Stimulated activated naive CD4-positive, alpha-beta T cell treated with Interleukin-2 at 50 U/mL for 16 hours (primary cell): ENCODE results near the gene ARHGEF1.

ENCODE experiments used
- DNase-seq: peaks from one replicate; lab custom pipeline; 2025; lab: John Stamatoyannopoulos, UW

ARHGEF1 gene

DNA sequence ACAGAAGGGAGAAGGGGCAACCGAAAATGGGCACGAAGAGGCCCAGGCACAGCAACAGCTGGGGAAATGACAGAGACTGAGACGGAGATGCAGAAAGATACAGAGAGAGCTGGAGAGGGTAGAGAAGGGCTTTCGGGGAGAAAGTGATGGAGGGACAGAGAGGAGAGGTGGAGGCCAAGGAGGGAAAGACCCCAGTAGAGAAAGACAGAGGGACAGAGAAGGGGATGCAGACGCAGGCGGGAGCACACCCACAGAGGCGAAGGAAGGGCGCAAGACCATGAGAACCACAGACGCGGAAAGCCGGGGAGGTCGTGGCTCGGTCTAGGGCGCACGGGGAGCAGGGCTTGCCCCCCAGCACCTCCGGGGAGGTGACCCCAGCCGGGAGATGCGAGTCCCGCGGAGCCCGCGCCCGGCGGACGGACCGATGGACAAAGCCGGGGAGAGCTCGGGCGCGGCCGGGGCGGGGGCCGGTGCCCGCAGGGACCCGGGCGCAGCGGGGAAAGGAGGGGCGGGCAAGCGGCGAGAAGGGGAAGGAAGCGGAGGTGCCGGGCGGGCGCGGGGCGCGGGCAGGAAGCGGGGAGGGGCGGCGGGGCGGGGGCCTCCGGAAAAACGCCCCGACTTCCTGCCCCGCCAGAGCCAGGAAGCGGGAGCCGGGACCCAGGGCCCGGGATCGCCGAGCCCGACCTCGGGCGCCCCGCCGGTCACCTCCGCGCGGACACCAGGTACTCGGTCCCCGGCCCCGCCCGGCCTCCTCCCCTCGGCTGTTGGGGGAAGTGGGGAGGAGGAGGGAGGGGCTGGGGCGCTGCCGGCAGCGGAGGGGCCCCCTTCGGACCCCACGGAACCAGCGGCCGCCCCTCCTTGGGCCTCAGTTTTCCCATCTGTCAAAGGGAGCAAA, at the start of gene ARHGEF1:
Gene ARHGEF1, plus strand, starts transcription at position 617 of the 895 bp plus-strand sequence. CDS start 4,899 bp downstream, outside the sequence.
- peak; percentile 56 for DNase-seq

- no peak for DNase-seq
Observed at GRCh38 chr19:41837981-41838708, 44.8 kb upstream of the ARHGEF1 start.

- no peak for DNase-seq
Observed at GRCh38 chr19:41839211-41839610, 43.8 kb upstream of the ARHGEF1 start.

DNA sequence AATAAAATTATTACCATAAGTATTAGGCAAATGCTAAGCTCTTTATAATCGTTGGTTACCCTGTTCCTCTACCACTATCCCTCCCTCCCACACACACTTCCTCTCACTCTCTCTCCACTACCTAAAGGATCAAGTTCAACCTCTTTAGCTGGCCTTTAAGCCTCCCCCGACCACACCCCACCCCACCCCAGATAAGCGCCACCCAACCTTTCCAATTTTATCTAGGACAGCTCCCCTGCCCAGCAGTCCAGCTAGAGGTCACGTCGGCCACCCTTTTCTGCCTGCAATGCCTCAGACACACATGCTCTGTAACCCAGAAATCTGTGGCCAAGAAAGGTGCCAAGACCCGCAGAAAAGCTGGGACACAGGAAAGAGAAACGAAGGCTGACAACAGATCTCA, 39.6 kb upstream of the ARHGEF1 start:
- no peak for DNase-seq

- no peak for DNase-seq
Observed at GRCh38 chr19:41844601-41845000, 38.4 kb upstream of the ARHGEF1 start, which contains the start of gene LYPD4. TSS of gene LYPD4 (minus strand) at chr19:41844683. CDS start at chr19:41839285, 5,398 bp downstream.

DNA sequence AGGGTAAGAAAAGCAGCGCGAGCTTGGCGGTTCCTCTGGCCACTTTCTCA, 38.2 kb upstream of the ARHGEF1 start, which contains the start of gene DMRTC2:
Gene DMRTC2, plus strand, starts transcription at position 42 of the 50 bp plus-strand sequence. CDS start 2,387 bp downstream, outside the sequence.
- no peak for DNase-seq

DNA sequence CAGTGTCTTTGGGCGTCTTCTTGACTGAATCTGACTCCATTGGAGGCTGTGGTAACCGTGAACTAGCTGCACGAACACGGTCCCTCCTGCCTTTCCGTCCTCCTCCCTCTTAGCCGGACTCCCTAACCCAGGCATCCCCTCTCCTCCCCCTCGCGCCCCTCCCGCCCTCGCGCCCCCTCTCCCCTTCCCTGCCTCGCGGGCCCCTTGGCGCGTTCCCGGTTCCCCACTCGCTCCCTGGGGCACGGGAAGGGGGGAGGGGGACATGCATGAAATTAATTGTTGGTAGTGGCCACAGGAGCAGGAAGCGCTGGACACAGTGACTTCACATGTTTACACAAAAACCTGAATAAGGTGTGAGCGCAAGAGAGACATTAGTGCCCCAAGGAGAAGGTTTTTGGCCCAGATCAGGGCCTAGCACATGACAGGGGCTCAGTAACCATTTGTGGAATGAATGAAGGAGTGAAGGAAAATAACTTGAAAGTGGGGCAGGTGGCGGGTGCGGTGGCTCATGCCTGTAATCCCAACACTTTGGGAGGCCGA, 37.9 kb upstream of the ARHGEF1 start:
- no peak for DNase-seq

GRCh38 chr19:41847351-41848105, 35.5 kb upstream of the ARHGEF1 start:
- DNase-seq, result no peak

DNA sequence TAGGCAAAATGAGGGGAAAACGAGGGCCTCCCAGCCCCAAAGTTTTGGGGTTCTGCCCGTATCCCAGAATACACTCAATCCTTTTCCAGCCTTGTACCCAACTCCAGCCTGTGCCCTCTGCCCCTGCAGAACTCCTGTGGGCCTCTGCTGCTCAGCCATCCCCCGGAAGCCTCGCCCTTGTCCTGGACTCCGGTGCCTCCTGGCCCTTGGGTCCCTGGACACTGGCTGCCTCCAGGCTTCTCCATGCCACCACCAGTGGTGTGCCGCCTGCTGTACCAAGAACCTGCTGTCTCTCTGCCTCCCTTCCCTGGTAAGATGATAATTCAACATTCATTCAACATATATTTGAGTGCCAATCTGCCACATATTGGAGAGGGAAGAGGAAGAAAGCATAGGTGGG, 34.3 kb upstream of the ARHGEF1 start:
- DNase-seq, result no peak

- no peak for DNase-seq
Observed at GRCh38 chr19:41849067-41849466, 33.9 kb upstream of the ARHGEF1 start.

GRCh38 chr19:41850381-41850780, 32.6 kb upstream of the ARHGEF1 start:
- DNase-seq, result no peak

GRCh38 chr19:41851456-41851855, 31.5 kb upstream of the ARHGEF1 start:
- DNase-seq, result no peak

GRCh38 chr19:41853344-41853743, 29.6 kb upstream of the ARHGEF1 start:
- DNase-seq, result no peak

DNA sequence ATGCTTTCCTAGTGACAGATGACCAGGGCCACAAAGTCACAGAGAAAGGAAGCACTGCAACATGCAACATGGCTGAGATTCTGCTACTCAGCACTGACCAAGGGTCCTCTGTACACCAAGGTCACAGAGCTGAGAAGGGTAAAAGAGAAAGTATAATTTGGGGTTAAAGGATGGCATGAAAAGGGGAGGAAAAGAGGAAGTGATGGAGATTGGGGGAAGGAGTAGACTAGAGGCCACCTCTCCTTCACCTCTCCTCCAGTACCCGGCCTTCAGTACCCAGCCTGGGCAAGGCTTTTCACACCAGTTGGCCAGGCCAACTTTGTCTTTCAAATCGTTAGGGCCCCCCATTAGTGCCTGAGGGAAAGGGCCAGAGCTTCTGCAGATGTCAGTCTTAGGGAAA, 29.2 kb upstream of the ARHGEF1 start:
- DNase-seq, result no peak

DNA sequence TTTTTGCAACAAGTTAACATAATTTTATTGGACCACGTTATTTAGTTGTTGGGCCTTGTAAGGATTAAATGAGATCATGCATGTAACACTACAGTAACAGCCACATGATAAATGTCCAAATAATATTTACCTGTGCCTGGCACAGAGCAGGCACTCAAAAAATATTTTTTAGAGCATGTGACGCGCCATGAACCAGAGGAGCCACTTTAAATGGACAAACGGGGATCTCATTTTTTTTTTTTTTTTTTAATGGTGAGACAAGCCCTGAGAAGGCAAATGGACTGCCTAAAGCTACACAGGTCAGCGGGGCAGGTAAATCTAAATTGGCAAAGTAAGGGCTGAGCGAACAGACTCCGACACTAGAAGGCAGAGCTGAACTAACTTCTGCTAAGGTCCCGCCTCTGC, 23.8 kb upstream of the ARHGEF1 start:
- DNase-seq, result no peak

DNA sequence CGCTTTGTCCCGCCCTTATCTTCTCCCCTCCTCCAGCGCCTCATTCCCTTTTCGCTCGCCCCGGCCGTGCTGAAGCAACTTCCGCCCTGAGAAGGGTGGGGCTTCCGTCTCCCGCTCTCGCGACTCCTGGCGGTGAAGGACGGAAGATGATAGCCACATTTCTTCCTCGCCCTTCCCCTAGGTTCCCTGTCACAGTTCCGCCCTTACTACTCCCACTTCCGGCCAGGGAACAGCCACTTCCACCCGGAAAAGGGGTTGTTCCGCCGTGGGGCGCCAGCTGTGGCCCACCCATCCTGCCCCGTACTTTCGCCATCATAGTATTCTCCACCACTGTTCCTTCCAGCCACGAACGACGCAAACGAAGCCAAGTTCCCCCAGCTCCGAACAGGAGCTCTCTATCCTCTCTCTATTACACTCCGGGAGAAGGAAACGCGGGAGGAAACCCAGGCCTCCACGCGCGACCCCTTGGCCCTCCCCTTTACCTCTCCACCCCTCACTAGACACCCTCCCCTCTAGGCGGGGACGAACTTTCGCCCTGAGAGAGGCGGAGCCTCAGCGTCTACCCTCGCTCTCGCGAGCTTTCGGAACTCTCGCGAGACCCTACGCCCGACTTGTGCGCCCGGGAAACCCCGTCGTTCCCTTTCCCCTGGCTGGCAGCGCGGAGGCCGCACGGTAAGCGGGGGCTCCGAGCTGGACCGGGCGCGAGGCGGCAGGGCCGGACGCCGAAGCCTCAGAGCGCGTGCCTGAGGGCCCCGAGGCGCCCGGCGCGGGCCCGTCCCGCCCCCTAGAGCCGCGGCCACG, 23.2 kb upstream of the ARHGEF1 start, which contains the start of gene RPS19:
Gene RPS19, plus strand, starts transcription at position 638 of the 801 bp plus-strand sequence. CDS start 520 bp downstream, outside the sequence.
- DNase-seq, result peak; percentile 97

DNA sequence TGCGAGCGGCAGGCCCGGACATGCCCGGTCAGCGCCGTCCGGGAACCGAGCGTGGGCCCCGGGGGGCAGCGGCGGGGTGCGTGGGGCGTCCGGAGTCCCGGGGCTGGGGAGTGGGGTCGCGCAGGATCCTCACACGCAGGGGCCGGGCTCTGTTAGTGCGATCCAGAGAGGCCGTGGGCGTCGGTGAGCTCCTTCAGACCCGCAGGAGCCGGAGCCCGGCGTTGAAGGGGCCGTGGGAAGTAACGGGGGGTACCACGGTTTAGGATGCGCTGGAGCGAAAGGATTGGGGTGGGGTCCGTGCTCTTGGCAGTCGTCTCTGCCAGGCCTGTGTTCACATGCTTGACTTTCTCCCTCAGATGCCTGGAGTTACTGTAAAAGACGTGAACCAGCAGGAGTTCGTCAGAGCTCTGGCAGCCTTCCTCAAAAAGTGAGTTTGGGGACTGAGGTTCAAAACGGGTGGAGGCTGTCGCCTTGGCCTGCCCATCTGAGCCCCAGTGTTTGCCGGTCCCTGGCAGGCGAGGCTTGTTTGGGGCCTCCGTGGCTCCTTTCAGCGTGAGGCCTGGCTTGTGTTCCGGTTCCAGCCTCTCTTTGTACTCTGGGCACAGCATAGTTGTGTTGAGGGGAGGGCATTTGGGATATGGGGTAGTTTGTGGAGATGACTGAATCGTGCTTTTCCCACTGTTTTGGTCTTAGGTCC, 22.4 kb upstream of the ARHGEF1 start:
- peak; percentile 48 for DNase-seq

- DNase-seq, result no peak
Observed at GRCh38 chr19:41861116-41861768, 21.7 kb upstream of the ARHGEF1 start.

GRCh38 chr19:41861846-41862245, 21.1 kb upstream of the ARHGEF1 start:
- no peak for DNase-seq

DNA sequence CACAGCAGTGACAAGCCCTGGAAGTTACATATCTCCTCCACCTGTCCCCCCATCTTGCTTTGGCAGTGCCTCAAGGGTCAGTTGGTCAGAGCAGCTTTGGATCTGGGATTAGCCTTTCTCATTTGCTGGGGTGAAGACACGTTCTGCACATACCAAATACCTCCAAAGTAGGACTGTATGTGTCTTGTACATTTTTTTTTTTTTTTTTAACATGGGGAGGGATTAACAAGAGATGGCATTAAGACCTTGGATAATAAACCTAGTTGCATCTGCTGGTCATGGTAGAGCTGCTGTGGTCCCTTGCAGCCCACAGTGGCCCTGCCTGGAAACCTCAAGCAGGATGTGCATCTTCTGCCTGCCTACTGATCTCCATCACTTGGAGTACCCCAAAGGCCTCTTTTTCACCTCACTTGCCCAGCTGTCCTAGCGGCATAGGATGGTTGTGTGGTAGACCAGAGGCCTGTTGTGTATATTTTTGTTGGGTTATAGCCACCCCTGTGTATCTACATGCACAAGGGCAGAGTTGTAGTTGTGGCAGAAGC, 20.5 kb upstream of the ARHGEF1 start:
- no peak for DNase-seq
